NCI-H2107 (cell line): ENCODE data around the gene TENM4.

ENCODE experiments used
- DNase-seq: peaks from one replicate; lab custom pipeline; 2025; lab: John Stamatoyannopoulos, UW

TENM4 gene

DNA sequence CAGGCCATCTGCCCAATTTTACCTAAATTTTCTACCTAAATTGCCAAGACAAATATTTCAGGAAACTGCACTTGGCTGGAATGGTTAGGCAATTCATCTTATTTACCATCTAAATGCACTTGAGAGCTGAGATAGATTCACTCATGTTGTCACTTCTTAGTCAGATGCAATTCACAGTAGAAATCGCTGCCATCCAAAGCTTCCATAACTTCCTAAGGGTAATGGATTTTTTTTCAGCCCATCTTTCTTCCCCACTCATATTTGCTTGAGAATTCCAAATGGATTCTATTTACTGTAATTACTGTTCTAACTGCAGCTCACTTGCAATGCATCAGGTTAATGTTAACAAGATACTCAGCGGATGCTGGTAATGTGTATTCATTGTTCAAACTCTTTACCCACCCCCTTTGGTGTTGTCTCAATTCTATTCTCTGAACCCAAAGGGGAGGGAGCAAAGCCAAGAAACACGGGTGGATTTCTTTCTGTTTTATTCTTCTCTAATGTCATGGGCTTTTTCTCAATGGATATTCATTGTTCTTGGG is 96.0 kb downstream of the TENM4 start:
- no peak for DNase-seq

DNA sequence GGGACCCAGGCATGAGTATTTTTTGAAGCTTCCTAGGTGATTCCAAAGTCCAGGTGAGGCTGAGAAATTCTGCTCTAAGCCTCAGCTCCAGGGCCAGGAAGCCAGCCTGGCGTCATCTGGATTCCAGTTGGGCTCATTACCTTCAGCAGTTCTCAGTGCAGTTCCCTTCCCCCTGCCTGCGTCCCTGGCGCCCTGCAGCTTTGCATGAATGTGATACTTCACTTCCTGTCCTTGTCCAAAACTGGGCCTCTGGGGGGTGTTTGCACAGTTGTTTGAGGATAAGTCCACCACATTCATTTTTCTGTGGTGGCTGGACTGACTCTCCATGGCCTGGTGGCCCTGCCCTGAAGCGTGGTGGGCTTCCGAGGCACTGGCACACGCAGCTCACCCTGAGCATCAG is 98.1 kb downstream of the TENM4 start:
- DNase-seq: no peak

DNA sequence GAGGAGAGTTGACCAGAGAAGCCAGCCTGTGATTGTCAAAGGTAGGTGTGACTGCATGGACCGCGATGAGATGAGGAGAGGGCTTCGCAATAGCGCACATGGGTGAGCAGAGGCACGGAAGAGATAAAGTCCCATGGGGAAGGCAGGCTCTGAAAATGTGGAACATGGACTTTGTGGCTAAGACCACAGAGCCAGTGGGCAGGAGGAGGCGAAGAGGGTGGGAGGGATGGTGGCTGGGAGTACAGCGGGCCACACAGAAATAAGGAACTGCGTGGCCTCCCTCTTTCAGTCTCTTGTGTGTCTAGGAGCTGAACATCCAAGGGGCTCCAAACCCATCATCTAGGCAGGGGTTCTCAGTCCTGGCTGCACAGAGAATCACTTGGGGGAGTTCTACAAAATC is 98.6 kb downstream of the TENM4 start:
- DNase-seq: no peak

DNA sequence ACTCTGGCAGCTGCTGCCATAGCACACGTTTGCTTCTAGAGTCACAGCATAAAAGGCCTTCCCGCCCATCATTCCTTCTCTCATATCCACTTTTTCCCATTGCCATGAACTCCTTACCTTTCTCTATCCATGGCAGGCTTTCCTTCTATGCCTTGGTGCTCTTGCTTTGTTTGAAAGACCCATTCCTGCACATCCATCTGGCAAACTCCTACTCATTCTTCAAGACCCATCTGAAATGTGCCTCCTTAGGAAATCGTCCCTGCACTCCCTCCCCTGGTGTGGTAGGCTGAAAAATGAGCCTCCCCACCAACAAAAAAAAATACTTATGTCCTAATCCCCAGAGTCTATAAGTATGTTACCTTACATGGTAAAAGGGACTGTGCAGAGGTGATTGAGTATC is 100.3 kb downstream of the TENM4 start:
- no peak for DNase-seq

DNA sequence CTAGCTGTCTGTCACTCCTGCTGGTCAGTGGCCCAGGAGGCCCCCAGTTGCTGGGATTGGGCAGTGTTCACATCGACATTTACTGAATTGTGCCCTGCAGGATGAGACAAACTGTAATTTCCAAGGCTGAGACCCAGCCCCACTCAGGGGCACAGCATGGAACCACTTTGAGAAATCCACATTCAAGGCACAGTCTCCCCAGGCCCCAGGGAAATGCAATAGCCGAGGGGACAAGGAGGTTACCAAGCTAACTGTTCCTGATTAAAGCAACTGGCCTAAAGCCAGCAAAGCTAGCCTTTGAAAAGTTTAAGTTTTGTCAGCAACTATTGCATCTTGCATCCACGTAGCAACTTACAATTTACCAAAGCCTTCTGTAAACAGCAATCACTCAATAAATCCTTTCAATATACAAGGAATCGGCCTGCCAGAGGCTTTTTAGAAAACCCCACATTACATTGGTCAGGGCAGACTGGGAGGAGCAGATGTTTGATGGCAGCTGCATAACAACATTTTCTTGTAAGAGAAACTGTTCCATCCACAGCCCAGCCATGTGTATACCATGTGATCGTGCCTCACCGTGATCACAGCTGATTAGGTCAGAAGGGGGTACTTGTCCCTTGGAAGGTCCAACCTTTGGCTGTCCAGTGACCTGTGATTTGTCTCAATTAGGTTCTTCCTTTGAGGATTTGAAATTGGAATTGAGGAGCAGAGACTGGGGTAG is 103.9 kb downstream of the TENM4 start:
- DNase-seq: no peak

DNA sequence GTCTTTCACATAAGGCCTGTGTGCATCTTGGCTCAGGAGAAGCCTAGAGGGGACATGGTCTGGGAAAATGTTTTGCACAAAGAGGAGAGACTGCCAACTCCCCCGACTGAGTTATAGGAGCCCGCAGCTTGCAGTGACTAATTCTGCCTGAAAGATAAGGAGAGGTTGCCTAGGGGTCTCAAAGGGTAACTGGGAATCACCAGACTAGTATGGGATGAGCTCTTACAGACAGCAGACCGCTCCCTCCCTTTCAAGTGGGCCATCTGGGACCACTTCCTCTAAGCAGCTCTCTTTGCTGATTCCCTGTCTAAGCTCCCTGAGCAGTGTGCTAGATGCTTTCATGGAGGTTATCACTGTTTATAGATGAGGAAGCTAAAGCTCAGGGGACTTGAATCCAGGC is 105.1 kb downstream of the TENM4 start:
- DNase-seq: no peak

DNA sequence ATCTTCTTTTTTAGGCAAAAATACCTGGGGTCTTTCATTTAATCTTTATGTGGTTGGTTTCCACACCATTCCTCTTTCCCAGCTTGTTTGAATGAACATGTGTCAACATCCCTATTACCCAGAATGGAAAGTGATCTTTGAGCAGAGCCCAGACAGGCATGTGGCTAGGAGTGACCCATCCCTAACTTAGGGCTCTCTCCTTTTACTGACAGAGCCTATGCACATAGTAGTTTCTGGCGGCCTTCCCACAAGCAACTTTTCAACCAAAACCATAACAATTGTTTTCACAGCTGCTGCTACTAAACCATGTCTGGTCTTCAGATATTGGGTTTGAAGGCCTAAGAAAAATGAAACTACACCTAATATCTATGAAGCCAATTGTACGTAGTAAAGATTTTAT is 107.5 kb downstream of the TENM4 start:
- no peak for DNase-seq

DNA sequence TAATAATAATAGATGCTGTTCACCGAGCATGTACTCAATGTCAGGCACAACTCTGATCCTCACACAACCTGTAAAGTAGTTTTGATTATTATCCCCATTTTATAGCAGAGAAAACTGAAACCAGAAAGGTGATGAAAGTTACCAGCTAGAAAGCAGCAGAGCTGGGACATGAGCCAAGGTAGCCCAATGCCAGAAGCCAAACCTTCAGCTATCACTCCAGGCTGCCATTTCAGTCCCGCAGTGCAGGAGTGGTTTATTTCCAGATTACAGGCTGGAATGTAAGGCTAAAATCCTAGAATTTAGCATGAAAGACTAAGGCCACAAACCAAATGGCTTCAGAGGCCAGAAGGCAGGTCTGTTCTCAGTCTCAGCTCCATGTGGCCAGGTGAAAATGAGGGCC is 108.8 kb downstream of the TENM4 start:
- no peak for DNase-seq

DNA sequence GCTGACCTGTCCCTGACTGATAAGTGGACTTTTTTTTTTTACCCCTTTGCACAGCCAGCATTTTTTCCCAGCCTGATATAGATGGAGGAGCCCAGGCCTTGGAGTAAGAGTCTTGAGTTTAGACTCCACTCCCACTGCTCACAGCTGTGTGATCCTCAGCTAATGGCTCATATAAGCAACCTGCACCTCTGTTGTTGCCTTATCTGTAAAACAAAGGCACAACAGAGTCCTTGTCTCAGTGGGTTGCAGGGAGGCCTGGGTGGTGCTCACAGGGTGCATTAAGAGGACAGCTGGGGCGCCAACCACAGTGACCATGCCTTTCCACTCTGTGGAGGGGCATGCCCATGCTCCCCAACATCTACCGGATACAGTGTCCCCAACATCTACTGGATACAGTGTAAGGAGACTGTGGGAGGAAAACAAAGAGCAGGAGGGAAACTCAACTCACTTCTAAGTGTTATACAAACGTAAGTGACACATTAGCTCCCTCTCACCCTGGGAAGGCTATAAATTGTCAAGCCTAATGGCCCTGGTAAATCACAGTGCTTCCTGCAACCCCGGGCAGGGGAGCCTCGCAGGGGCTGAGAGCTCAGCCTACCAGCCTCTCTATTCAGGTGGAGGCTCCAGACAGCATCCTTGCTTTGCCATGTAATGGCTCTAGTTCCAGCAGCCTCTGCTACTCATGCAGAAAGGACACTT is 109.5 kb downstream of the TENM4 start:
- no peak for DNase-seq

DNA sequence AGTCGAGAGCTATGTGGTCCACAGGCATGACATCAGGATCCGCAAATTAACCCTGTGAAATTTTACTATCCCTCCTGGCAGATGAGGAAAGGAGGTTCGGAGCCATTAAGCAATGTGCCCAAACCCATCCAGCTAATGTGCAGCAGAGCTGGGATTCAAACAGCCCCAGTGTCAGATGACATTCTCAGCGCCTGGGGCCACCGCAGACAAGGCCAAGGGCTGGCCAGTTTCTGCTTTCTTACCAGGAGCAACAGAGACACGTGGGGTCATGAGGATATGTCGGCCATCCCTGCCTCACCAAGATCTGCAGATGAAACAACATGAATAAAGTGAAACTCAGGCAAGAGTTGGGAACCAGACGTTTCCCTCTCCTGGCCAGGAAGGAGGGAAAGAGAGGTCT is 110.2 kb downstream of the TENM4 start:
- DNase-seq: no peak

DNA sequence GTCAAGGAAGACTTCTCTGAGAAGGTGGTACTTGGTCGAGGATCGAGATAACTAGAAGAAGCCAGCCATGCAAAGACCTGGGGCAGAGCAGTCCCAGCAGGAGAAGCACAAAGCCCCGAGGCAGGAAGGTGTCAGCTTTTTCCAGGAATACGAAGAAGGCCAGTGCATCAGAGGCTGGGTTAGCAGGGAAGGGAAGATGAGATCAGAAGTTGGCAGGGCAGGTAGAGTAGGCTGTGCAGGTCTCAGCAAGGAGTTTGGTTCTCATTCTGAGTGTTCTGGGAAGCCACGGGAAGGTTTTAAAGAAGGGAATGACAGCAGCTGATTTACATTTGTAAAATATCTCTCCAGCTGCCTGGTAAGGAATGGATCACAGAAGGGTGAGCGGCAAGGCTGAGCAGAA is 111.3 kb downstream of the TENM4 start:
- no peak for DNase-seq

DNA sequence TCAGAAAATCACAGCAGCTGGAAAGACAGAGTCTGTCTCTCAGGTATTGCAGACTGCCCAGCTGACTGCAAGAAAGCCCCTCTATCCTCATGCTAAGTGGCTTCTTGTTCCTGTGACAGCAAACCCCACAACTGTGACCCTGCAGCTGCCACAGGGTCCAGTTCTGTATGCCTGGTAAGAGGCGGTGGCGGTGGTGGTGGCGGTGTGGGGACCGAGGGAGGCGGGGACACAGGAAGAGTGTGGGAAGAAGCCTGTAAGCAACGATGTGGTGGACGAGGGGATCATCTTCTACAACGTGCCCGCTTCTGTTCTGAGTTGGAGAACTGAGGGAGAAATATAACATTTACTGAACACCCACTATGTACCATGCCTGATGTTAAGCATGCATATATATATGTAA is 112.4 kb downstream of the TENM4 start:
- DNase-seq: no peak

DNA sequence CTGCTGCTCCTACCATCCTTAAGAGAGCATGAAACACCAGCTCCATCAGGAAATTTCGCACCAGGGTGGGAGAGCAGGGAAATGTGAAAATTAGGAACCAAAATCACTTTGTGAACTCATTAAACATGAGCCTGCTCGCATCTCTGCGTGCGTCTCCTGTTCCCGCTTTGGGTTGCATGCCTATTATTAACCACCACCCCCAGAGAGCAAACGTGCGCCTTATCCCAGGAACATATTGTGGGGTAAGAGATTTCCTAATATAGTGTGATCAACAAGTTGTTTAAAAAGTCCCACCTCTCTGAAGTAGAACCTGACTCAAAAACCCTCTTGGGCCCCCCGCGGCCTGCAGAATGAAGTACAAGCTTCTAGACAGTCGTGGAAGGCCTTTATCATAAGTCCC is 115.0 kb downstream of the TENM4 start:
- no peak for DNase-seq

DNA sequence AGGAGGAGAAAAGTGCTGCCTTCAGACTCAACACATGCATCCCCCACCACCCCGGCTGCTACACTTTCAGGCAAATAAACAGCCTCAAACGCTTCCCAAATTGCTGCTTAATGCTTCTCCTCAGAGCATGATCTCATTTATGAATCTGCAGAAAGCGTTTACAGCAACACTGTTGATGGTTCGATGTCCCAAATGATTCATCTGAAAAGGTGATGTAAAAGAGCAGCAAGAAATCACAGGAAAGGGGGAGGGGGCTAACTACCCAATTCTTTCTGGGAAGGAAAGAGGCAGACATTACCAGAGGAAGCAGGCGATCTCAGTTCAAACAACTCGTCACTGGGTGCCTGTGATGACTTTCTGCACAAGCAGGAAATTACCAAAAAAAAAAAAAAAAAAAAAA is 119.6 kb downstream of the TENM4 start:
- DNase-seq: no peak

DNA sequence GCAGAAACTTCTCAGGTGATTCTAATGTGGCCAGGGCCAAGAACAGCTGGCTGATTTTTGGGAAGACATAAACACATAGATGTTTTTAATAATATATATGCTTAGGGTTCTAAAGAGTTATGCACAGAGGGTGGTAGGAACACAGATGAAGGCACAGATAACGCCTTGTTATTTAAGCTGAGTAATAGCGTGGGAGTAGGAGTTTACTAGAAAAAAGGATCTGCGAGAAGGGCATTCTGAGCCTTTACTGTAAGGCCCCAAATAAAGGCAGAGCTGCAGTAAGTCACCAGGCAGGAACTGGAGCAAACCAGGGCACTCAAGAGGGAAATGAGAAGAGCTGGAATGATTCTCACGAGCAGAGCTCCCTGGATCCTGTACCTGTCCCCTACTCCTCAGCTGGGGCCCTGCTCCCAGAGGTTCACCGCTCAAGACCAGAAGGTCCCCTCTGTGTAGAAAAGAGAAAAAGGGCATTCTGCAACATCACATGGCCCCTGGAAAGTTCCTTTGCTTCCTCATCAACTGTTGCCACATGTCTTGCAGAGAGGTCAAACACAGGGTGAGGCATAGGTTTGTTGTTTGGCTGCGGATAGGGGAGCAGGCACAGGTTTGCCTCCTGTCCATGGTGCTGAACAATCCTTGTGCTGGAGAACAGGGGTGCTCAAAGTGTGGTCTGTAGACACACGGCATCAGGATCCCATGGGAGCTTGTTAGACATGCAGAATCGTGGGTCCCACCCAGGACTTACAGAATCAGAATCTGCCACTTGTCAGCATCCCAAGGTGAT is 125.7 kb downstream of the TENM4 start:
- DNase-seq: no peak

DNA sequence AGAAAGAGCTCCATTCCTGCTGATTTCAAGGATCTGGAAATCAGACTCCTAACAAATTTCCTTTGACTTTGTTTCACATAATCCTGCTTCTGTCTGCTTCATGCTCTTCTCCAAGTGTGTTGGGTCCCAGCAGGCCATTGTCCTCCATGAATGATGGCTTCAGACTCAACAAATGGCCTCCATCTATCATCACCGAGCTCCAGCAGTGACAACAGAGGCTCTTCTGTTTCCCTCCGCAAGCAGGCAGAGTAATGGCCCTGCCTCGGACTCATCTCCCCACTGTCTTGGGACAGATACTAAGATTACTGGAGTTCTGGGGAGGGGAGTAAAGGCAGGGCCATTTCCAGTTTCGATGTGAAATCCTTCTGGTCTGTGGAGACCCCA is 127.3 kb downstream of the TENM4 start:
- no peak for DNase-seq

DNA sequence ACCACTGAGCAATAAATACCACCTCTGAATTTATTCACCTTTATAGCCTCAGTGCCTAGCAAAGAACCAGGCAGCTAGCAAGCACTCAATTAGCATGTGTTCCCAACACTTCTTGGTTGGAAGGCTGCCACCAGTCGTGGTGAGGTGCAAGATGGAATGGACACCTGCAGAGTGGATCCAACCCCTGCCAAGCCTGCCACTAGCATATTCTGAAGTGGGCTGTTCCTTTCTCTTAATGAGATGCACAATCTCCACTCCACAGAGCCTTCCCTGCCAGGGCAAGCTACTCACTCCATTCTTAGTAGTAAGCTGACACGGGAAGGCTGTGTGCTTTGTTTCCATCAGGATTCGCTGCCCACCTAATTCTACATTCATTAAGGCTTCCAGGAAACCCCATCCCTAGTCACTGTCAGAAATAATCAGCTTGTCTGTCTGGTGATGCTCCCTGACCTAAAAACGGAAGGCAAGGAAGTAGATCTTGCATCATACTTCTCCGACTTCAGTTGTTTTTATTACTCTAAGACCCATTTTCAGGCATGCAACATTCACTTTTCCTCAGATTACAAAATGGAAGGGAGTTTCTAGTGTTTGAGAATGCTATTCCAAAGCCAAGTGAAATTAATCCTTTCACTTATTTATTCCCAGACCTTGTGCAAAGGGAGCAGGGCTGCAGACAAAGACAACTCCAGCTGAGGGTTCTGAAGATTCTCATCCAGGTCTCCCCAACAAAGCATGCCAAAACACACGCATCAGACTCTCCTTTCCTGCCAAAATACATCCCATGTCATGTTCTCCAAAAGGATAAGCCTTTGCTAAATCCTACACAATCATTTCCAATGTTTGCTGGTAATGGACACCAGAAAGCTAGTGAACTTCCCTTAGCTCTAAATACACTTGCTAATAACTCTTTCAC is 128.0 kb downstream of the TENM4 start:
- DNase-seq: peak; percentile 57

DNA sequence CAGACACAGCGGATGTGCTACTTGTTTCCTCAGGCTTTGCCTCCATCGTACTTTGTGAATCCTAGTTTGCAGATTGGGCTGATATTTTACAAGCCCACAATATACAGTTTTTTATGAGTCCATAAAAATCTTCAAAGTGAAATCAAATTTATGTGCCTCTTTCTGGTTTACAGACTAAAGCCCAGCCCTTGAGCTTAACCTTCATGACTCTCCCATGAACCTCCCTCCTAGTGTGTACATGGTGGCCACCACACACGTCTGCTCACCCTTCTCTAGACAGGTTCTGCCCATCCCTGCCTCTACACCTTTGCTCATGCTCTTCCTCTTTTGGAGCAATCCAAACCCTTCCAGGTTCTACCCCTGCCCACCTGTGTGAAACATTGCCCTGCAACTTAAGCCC is 129.4 kb downstream of the TENM4 start:
- no peak for DNase-seq

DNA sequence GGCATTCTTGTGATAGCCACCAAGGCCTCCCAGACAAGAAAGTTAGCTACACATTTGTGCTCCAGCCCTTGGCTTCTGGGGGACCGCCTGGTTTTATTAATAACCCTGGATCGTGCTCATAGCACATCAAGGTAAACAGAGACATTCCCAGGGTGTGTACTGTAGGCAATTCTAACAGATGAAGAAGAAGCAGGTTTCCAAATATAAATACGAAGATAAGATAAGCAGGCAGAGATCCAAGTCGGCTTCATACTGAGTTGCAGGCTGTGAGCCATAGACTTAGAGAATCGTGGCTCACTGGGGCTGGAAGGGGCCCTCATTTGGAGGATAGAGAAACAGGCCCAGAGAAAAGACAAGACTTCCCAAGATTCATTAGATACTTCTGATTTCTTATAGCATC is 131.4 kb downstream of the TENM4 start:
- no peak for DNase-seq

DNA sequence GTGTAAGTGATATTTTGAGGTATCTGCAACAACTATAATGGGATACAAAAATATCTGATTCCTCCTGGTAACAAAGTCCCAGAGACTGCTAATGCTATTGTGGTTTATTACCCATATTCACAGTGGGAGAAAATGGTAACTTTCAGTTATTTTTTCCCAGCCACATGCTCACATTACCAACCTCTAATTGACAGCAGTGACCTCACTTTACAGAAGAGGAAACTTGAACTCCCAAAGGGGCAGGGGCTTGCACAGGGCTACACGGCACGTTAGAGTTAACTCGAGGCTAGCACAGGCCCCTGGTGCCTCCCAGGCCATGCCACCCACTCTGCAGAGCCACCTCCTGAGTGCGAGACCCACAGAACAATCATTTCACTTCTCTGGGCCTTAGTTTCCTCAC is 132.4 kb downstream of the TENM4 start:
- no peak for DNase-seq

DNA sequence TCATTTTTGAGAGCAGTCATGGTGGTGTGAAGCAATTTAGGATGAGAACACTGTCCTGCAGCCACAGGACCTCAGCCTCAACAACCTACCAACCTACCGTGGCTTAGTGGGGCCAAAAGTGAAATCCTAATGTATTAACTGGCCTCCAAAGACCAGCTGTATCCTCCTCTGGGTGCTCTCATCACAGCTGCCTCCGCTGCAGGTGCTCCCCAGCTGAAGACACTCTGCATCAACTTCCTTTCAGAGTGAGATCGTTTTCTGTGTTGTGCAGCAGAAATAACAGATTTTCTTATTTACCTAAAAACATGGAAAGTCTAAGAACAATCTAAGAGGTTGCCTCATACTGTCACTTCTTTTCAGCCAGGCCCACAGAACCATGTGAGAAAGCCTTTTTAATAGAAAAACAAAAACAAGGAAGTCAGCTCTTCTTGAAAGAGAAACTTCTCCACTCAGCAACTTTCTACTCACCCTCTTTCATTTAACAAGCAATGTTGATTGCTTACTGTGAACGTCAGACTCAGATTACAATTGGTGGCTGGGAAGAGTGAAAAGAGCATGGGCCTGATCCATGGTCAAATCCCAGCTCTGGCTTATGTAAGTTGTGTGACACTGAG is 136.1 kb downstream of the TENM4 start:
- no peak for DNase-seq
